ENCODE measurements around the gene RARRES2.

Gene RARRES2

DNA sequence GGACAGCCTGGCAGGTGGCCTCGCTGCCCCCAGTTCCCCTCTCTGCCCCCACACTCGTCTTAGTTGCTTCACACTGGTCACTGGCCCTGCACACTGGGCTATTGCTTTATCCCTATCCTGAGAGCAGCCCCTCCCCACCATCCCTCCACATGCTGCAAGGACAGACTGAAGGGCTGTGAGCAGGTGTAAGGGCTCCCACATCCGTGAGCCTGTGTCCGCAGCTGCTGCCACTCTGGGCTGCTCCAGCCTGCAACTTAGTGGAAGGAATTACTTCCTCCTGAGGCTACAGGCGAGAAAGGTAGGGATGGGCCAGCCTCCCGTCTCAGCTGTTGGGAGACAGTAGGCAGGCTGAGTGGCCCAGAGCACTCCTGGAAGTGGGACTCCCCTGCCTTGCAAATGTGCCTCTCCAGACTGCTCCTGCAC, 3.8 kb downstream of the RARRES2 start:
- no peak for DNase-seq (ENCODE audit: low read depth)

DNA sequence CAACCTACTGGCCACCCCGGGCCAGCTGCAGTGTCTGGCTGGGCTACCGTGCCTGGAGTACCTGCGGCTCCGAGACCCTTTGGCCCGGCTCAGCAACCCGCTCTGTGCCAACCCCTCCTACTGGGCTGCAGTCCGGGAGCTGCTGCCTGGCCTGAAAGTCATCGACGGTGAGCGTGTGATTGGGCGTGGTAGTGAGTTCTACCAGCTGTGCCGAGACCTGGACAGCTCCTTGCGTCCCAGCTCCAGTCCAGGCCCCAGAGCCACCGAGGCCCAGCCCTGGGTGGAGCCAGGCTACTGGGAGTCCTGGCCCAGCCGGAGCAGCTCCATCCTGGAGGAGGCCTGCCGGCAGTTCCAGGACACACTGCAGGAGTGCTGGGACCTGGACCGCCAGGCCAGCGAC, 4.2 kb downstream of the RARRES2 start:
- no peak for DNase-seq (ENCODE audit: low read depth)

DNA sequence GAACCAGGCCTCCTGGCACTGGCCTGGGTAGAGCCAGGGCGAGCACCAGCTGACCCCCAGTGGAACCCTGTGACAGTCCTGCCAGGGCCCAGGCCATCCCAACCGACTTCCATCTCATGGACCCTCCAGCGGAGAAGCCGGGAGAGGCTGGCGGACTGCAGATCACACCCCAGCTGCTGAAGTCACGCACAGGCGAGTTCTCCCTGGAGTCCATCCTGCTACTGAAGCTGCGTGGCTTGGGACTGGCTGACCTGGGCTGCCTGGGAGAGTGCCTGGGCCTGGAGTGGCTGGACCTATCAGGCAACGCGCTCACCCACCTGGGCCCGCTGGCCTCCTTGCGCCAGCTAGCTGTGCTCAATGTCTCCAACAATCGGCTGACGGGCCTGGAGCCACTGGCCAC, 4.7 kb downstream of the RARRES2 start:
- no peak for DNase-seq (ENCODE audit: low read depth)

DNA sequence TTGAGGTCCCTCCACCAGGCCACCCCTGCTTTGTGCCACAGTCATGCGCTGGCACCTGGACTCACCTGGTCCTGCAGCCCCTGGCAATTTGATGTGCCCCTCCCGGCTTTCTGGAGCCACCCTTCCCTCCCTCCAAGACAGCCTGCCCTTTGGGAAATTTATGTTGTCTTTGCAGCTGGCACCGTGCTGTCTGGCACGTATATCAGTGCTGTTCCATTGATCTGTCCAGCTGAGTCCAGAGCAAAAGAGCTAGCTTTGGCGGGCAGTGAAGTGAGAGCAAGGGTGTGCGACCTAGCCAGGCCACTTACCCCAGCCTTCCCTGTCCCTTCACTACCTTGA, 5.7 kb downstream of the RARRES2 start:
- no peak for DNase-seq (ENCODE audit: low read depth)

DNA sequence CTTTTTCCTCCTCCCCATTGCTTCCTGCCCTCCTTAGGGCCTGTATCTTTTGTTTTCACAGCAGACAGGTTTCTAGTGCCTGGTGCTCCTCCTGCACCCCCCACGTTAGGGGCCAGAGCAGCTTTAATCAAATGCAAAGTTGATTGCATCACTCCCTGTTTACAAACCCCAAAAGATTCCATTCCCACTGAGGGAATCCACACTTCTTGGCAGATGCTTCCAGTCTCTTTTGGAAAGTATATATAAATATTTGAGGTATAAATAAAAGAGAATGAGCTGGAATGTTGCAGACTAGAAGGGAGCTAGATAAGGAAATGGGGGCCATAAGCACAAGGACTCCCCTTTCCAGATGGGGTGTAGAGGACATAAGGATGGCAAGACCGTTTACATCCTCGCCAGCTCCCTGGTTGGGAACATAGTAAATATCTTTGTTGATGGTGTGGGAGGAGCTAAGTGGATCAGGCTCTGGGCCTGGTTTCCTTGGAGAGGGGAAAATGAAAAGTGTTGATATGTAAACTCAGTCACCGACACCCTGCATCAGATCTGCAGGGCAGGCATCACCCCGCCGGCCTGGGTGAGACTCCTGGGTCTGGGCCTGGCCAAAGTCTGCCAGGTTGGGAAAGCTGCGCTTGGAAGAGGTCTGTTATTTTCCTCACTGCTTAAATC, 6.2 kb downstream of the RARRES2 start:
- peak; percentile 78 for DNase-seq (ENCODE audit: low read depth)

DNA sequence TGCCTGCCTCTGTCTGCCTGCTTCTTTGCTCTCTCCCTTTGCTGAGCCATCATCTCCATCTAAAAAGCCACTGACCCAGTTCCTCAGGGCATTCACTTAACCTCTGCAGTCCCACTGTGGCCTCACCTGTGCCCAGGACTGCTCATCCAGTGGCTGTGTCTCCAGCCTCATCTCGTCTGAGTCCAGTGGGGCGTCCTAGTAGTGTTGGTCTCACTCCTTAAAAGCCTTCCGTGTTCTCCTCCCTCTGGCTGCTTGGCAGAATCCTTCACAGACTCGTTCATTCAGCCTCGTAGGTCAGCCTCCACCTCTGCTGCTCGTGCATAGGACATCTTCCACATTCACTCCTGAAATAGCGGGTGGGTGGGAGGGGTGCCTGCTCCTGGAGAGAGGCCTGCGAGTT, 7.3 kb downstream of the RARRES2 start:
- no peak for DNase-seq (ENCODE audit: low read depth)

DNA sequence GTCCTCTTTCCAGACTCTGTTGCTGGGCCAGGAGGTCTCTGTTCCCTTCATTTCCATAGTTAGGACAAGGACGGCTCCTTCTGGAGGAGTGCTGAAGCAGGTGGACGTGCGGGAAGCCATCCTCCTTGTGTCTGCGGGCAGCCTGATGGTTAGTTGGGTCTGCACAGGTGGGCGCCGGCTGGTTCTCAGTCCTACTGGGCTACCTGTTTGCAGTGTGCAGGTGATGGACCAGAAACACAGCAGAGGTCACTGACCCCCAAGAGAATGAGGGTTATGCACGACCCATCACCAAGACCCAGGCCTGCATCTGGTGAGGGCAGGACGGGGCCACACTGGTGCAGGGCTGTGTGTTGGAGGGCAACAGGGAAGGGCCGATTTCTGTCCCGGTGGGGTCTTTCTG, 7.8 kb downstream of the RARRES2 start:
- no peak for DNase-seq (ENCODE audit: low read depth)

DNA sequence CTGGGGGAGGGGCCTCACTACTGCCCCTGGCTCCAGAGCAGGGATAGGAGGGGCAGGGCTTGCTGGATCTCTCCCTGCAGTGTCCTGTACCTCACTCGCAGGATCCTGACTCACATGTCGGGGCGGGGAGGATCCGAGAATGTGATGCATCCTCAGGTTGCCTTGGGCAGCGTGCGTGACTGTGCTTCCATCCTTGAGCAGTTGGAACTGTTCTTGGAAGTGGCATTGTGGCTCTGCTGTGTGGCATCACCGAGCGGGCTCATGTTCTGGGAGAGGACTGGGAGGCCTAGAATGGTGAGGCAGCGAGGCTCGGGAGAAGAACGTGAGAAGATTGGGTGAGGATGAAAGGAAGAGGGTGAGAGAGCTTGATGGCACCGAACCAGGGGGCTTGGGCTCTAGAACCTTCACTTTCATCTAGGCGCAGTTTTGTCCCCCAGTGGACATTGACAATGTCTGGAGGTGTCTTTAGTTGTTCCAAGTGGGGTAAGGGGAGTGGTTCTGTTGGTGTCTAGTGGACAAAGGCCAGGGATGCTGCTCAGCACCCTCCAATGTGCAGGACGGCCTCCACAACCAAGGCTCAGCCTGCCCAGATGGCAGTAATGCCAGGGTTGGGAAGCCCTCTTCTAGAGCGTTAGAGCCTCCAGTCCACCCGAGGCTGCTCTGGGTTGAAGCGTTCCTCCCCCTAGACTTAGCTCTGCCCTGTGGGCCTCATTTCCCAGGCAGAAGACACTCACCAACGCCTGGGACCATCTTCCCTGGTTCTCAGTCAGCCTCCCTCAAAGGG, 8.4 kb downstream of the RARRES2 start:
- no peak for DNase-seq (ENCODE audit: low read depth)

DNA sequence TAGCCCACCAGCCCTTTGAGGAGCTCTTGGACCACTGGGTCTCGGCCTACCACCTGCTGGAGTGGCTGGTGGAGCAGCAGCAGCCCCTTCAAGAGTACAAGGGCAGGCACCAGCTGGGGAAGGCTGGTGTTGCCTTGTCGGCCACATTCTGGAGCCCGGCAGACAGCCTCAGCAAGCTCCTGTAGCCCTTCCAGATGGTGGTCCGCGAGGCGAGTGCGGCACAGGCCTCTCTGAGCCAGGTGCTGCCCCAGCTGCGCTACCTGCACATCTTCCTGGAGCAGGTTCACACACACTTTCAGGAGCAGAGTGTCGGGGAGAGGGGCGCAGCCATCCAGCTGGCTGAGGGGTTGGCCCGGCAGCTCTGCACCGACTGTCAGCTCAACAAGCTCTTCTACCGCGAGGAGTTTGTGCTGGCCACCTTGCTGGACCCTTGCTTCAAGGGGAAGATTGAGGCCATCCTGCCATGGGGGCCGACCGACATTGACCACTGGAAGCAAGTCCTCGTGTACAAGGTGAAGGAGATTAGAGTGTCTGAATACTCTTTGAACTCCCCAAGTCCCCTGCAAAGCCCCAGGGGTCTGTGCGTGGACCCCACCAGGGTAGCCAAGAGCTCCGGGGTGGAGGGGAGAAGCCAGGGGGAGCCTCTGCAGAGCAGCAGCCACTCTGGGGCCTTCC, 11.1 kb downstream of the RARRES2 start:
- no peak for DNase-seq (ENCODE audit: low read depth)

DNA sequence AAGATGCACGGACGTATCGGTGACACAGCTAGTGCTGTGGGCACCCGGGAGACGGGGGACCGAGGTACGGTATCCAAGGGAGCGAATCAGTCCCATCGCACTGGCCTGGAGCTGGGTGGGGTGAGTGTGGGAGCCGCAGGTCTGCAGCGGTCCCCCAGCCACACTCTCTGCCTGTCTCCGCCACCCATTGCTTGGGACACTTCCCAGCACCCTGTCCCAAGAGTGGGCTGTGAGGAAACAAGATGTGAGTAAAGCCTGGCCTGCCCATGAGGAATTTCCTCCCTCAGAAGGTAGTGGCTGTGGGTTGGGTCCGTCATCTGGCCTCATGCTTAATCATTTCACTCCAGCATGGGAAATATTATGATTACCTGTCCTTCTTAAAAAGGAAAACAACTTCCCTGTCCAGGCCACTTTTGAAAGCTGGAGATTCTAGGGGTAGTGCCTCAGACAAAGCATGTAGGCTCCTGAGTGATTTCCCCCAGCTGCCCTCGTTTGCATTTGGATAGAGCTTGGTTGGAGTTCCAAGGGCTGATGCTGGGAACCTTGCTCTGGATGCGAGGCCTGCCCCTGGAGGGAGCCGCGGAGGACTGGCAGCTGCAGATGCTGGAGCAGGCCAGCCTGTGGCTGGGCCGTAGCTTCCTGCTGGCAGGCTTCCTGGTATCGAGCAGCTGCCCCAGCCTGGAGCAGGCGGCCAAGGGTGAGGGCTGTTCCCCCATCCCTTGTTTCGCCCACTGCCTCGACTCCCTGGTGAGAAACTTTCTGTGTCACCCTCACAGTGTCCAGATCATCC, 11.9 kb downstream of the RARRES2 start:
- DNase-seq (ENCODE audit: low read depth) = no peak

DNA sequence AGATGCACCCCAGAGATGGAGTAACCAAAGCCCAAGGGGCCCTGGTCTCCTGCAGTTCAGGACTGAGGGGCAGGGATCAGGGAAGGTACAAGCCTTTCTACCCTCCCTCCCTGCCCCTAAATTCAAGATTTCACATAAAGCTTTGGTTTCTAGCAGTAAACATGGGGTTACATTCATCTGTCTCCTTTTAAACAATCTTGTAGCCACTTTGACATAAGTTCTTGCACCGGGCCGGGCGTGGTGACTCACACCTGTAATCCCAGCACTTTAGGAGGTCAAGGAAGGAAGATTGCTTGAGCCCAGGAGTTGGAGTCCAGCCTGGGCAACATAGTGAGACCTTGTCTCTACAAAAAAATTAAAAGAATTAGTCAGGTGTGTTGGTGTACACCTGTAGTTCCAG, 14.1 kb downstream of the RARRES2 start:
- DNase-seq (ENCODE audit: low read depth) = no peak

DNA sequence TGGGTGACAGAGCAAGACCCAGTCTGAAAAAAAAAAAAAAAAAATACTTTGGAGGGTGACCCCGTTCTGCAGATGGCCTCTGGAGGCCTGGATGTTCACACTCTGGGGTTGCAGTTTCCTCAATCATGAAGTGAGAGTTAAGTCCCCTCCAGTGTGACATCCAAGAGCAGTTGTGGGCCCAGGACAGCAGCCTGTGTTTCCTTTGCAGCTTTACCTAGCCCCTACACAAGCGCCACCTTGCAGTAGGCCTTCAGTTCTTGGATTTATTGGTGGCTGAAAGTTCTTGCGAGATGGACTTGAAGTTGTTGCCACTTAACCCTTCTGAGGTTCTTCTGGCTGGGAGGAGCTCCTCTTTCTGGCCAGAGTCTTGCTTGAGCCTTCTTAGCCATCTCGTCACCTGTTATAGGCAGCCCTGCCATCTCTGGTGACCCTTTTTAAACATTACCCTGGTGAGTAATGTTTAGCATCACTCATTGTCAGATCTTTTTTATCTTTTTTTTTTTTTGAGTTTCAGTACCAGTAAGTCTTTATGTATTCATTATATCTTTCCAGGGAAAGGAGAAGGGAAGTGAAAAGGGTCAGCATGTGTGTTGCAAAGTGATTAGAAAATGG, 14.7 kb downstream of the RARRES2 start:
- DNase-seq (ENCODE audit: low read depth) = no peak

DNA sequence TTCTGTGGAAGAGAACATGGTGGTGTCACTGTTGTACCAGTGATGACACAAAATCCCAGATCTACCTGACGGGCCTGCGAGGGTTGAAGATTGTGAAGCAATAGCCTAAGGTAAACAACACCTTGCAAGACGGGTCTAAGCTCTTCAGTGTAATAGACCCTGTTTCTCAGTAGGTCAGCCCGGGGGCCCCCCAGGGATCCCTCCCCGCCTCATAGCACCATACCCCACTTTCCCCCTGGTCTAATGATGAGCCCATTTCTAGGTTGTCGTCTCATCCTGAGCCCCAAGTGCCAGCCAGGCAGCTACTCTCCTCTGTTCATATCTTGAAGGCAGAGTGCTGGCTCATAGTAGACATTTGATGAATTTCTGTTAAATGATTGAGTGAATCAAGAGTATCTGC, 15.5 kb downstream of the RARRES2 start:
- DNase-seq (ENCODE audit: low read depth) = no peak

DNA sequence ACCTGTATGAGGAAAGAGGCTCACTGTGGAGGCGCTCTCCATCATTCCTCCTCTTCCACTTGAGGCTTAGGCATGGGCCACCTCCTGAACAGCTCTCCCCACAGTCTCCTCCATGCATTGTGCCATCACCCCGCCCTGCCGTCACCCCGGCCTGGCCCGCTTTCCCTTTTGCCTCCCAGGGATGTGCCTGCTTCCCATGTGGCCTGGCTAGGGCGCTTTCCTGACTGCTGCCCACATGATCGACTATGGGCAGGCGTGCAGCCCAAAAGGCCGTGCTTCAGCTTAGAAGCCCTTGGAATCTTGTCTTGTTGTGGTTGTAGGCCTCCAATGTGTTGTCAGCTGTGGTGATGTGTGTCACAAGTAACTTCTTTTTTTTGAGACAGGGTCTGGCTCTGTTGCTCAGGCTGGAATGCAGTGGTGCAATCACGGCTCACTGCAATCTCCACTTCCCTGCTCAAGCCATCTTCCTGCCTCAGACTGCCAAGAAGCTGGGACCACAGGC, 16.3 kb downstream of the RARRES2 start:
- DNase-seq (ENCODE audit: low read depth) = peak; percentile 42

DNA sequence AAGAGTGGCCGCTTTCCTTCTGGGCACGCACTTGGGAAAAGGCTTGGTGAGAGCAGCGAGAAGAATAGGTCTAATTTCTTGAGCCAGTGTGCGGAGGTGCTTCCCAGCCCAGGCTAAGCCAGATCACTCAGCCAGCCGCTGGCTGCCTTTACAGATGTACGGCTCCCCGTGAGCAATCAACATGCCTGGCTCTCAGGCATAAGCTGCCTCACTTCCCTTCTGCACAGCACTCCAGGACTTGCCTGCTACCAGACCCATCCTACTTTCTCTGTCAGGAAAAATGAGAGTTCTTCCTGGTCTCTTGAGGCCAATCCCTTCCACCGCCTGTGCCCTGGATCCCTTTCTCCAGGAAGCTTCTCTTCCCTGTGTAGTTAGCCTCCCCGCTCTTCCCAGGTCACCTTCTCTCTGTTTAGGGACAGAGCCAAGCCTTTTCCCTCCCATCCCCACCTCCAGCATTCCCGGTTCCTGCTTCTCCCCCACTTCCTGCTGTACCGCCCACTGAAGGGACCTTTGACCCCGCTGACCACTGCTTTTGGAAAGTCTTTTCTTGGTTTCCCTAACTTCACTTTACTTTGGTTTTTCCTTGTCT, 17.0 kb downstream of the RARRES2 start:
- peak; percentile 24 for DNase-seq (ENCODE audit: low read depth)

DNA sequence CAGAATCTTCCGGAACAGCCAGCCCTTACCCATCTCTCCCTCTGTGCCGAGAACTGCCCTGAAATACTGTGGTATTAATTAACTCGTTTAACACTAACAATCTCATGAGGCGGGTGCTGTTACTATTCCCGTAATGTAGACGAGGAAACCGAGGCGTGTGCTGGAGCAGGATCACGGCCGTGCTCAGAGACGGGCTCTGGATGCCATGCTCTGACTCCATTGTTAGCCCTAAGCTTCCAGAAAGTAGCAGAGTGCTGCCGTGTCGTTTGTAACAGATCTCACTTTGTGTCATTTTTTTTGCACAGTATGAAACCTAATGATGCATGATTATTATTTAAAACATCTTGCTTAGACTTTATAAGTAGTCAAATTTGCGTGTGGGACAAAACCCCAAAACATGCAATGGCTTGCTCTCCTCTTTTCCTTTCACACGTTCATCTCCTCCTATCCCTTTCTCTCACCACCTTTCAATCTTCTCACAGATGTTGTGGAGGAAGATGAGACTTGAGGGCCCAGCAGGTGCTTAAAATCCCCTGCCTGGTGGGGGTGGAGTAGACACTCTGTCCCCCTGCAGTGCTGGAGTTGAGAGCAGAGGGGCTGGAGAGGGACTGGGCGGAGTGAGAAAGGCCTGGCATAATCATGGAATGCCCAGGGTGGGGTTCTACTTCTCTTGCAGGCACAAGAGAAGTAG, 17.6 kb downstream of the RARRES2 start:
- DNase-seq (ENCODE audit: low read depth) = no peak

DNA sequence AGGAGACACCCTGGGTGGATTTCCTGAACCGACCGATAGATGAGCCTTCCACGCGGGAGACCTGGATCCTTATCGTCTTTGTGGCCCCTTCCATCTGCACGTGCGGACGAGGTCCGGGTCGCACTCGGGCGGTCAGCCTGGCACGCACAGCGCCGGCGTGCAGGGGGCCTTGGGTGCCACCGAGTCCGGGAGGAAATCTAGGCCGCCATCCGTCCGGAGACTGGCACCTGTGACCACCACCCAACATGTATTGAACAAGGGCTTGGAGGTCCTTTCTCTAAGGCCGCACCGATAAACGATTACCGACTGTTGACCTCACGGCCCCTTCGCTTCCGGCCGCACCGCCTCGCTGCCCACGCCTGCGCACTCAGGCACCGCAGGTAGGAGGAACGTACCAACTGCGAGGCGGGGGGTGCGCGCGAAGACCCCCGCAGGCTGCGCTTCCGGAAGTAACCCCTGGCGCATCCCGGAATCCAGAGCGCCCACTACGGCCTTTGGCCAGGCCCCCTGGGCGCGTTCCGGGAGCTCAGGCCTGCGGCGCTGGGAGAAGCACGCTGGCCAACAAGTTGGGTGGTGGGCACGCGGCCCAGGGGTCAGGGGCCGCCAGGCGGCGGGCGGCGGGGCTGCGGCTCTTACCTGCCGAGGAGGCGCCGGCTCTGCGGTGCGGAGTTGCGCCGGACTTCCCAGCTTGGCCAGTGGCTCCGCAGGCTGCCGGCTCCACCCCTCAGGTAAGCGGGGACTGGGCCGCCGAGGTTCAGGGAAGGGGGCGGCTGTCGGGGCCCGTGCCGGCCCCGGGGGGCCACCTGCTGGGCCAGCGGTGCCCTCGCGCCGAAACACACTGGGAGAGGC, 18.4 kb downstream of the RARRES2 start, which contains the start of the genes ACTR3C and LRRC61:
Gene ACTR3C (minus strand): TSS at position 713 of the 849 bp plus-strand sequence. CDS start 28,249 bp downstream, outside the sequence.
Gene LRRC61 (plus strand): TSS at position 523 of the 849 bp plus-strand sequence. CDS start 13,507 bp downstream, outside the sequence.
- no peak for DNase-seq (ENCODE audit: low read depth)

DNA sequence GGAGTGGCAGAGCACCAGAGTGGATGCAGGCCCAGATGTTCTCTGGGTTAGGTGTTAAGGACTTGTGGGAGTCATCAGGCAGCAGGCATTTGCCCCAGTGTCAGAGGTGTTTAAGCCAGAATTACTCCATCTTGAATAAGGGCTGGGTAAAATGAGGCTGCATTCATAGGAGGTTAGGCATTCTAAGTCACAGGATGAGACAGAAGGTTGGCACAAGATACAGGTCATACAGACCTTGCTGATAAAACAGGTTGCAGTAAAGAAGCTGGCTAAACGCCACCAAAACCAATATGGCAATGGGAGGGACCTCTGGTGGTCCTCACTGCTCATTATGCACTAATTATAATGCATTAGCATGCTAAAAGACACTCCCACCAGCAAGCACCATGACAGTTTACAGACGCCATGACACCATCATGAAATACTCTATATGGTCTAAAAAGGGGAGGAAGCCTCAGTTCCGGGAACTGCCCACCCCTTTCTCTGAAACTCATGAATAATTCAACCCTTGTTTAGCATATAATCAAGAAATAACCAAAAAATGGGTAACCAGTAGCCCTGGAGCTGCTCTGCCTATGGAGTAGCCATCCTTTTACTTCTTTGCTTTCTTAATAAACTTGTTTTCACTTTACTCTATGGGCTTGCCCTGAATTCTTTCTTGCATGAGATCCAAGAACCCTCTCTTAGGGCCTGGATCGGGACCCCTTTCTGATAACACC, 19.2 kb downstream of the RARRES2 start:
- no peak for DNase-seq (ENCODE audit: low read depth)

DNA sequence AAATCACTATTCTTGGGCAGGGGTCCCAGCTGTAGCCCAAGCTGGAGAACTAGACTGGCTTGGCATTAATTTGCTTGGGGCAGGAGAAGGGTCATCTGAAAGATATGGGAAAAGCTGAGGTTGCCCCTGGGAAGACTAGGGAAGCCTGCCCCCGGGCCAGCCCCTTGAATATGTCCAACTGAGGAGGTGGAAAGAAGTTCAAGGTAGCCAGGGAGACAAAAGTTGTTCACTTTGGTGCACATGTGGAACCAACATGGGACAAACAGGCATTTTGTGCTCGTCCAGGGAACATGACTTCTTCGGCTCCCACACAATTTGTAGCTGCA, 19.7 kb downstream of the RARRES2 start:
- no peak for DNase-seq (ENCODE audit: low read depth)
